OCI-LY7 (cell line): Measurements from ENCODE around the gene MRPS24.
"Not testable (repeated sequence)": the region's sequence is repeated elsewhere in the genome, so short reads cannot be mapped to it uniquely, and the experiment has no call there.

ENCODE experiments used
- EZH2phosphoT487 ChIP-seq: fragments of 200-600 bp; sonication (generic); IDR thresholded peaks from 2 replicates; pipeline ENCODE4 v1.6.1; 2018; ENCODE audit warnings: low read depth, borderline replicate concordance, mild to moderate bottlenecking, mixed run types, antibody characterized with exemption, low read length, moderate library complexity, mixed read lengths
- TF ChIP-seq, protein P1 (sequence below): fragments of 200-600 bp; sonication (generic); conservative IDR thresholded peaks from 2 replicates; pipeline ENCODE4 v1.5.1; 2014; ENCODE audit warnings: mild to moderate bottlenecking, antibody characterized with exemption, low read length, moderate library complexity, mixed read lengths

DNA sequence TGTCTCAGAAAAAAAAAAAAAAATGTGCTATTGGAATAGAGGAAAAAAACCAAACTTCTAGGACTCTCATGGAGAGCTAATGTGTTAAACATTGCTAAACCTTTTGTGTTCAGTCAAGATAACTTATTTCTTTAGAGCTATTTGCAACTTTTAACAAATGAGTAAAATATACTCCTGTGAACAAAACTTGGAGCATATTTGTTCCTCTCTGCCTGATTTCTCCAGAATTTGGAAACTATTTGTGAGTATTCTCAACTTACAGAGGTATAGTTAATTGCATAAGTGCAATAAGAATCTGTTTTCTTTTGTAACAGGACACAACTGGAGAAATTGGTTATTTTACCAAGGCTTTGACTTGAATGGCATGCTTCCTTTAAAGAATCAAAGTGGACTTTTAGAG, 38.4 kb downstream of the MRPS24 start:
- TF ChIP-seq, protein P1, sequence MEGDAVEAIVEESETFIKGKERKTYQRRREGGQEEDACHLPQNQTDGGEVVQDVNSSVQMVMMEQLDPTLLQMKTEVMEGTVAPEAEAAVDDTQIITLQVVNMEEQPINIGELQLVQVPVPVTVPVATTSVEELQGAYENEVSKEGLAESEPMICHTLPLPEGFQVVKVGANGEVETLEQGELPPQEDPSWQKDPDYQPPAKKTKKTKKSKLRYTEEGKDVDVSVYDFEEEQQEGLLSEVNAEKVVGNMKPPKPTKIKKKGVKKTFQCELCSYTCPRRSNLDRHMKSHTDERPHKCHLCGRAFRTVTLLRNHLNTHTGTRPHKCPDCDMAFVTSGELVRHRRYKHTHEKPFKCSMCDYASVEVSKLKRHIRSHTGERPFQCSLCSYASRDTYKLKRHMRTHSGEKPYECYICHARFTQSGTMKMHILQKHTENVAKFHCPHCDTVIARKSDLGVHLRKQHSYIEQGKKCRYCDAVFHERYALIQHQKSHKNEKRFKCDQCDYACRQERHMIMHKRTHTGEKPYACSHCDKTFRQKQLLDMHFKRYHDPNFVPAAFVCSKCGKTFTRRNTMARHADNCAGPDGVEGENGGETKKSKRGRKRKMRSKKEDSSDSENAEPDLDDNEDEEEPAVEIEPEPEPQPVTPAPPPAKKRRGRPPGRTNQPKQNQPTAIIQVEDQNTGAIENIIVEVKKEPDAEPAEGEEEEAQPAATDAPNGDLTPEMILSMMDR: not testable (repeated sequence)
- TF ChIP-seq EZH2phosphoT487: not testable (repeated sequence)
